ENCODE data around the gene PPP1R15A.

DNA sequence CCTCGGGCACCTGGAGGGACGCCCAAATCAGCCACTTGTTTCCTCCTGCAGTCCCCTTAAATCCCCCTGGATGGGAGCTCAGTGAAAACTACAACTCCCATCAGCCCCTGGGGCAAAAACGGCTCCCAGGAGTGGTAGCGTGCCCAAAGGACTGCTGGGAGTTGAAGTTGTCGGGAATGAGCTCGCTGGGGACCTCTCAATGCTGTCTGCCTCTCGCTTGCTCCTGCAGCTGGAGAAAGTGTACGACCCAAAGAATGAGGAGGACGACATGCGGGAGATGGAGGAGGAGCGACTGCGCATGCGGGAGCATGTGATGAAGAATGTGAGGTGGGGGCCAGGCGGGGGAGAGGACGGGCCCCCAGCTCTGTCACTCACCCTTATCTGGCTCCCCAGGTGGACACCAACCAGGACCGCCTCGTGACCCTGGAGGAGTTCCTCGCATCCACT is 46.6 kb downstream of the PPP1R15A start:
- TF ChIP-seq EZH2 (IDR thresholded peaks at IDR 0.05; ENCODE audit: borderline replicate concordance, low read depth, low read length, severe bottlenecking), result no peak
- TF ChIP-seq, protein P1, sequence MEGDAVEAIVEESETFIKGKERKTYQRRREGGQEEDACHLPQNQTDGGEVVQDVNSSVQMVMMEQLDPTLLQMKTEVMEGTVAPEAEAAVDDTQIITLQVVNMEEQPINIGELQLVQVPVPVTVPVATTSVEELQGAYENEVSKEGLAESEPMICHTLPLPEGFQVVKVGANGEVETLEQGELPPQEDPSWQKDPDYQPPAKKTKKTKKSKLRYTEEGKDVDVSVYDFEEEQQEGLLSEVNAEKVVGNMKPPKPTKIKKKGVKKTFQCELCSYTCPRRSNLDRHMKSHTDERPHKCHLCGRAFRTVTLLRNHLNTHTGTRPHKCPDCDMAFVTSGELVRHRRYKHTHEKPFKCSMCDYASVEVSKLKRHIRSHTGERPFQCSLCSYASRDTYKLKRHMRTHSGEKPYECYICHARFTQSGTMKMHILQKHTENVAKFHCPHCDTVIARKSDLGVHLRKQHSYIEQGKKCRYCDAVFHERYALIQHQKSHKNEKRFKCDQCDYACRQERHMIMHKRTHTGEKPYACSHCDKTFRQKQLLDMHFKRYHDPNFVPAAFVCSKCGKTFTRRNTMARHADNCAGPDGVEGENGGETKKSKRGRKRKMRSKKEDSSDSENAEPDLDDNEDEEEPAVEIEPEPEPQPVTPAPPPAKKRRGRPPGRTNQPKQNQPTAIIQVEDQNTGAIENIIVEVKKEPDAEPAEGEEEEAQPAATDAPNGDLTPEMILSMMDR (IDR thresholded peaks at IDR 0.05; ENCODE audit: extremely low read depth in 1 of 2, insufficient read depth in 1 of 2, low read depth in 1 of 2, low read length in 2 of 2), result no peak
- no peak for TF ChIP-seq POLR2A (IDR thresholded peaks at IDR 0.05; ENCODE audit: low read depth, low read length)

Data from endothelial cell of umbilical vein (primary cell).